PFSK-1 (cell line): ENCODE measurements around the gene MKRN2.

Source experiments
- FOXP2 ChIP-seq: optimal IDR thresholded peaks from 2 replicates; pipeline ENCODE3; 2011; ENCODE audit warnings: borderline replicate concordance, control low read depth, inconsistent platforms; ENCODE audit not compliant: insufficient read depth; ENCODE audit errors: extremely low read length, extremely low read depth
- POLR2AphosphoS5 ChIP-seq: IDR thresholded peaks from 2 replicates; pipeline ENCODE4 v1.6.1; 2012; ENCODE audit warnings: low read depth, mild to moderate bottlenecking, control low read depth, low read length, moderate library complexity
- REST ChIP-seq, 2 experiments: IDR thresholded peaks; 2 replicates each; pipeline versions ENCODE4 v1.6.1 to v1.8.0; 2011 to 2012; ENCODE audit warnings: low read depth in 2 of 2, low read length in 2 of 2, control low read depth in 1 of 2, inconsistent platforms in 1 of 2, mild to moderate bottlenecking in 1 of 2, moderate library complexity in 1 of 2; ENCODE audit not compliant: insufficient read depth in 1 of 2
- SIN3A ChIP-seq: IDR thresholded peaks from 2 replicates; pipeline ENCODE4 v1.6.1; 2012; ENCODE audit warnings: mild to moderate bottlenecking, low read length, moderate library complexity, borderline replicate concordance; ENCODE audit not compliant: insufficient read depth
- TAF1 ChIP-seq: IDR thresholded peaks from 2 replicates; pipeline ENCODE4 v1.6.1; 2012; ENCODE audit warnings: low read length, control low read depth, borderline replicate concordance; ENCODE audit not compliant: insufficient read depth

The MKRN2 gene

GRCh38 chr3:12574661-12575060, 17.8 kb downstream of the MKRN2 start:
- TF ChIP-seq REST (IDR thresholded peaks at IDR 0.05; ENCODE audit: insufficient read depth in 1 of 2, low read depth in 2 of 2, low read length in 2 of 2) = no peak
- no peak for TF ChIP-seq FOXP2
- TF ChIP-seq POLR2AphosphoS5 = no peak

- TF ChIP-seq SIN3A = no peak
These were observed 20.5 kb downstream of the MKRN2 start for GRCh38 chr3:12577379-12577778.

GRCh38 chr3:12578742-12579141, 21.9 kb downstream of the MKRN2 start:
- TF ChIP-seq SIN3A (no peak), POLR2AphosphoS5 (no peak), TAF1 (no peak), FOXP2 (no peak), REST (IDR thresholded peaks at IDR 0.05; ENCODE audit: insufficient read depth in 1 of 2, low read depth in 2 of 2, low read length in 2 of 2) (no peak)

GRCh38 chr3:12579456-12579855, 22.6 kb downstream of the MKRN2 start:
- TF ChIP-seq TAF1 = no peak
- TF ChIP-seq FOXP2 = no peak
- TF ChIP-seq REST (IDR thresholded peaks at IDR 0.05; ENCODE audit: insufficient read depth in 1 of 2, low read depth in 2 of 2, low read length in 2 of 2) = no peak
- no peak for TF ChIP-seq POLR2AphosphoS5
- TF ChIP-seq SIN3A = no peak

GRCh38 chr3:12579905-12580304, 23.0 kb downstream of the MKRN2 start:
- TF ChIP-seq TAF1 (no peak), POLR2AphosphoS5 (no peak), REST (IDR thresholded peaks at IDR 0.05; ENCODE audit: insufficient read depth in 1 of 2, low read depth in 2 of 2, low read length in 2 of 2) (no peak), SIN3A (no peak), FOXP2 (no peak)
